ENCODE data around the gene ABCD3.
A peak's percentile ranks its signal among the peaks of the same experiment; 100 is the strongest.
"Not testable (repeated sequence)": the region's sequence is repeated elsewhere in the genome, so short reads cannot be mapped to it uniquely, and the experiment has no call there.

The ABCD3 gene

GRCh38 chr1:94416901-94417727, 1.1 kb upstream of the ABCD3 start:
- peak; percentile 37 for DNase-seq

GRCh38 chr1:94417728-94417977, 536 bp upstream of the ABCD3 start:
- no peak for DNase-seq

GRCh38 chr1:94418664-94419655, 771 bp downstream of the ABCD3 start:
- peak; percentile 41 for DNase-seq

- DNase-seq: no peak
Measured at GRCh38 chr1:94422115-94422820, 4.1 kb downstream of the ABCD3 start.

- no peak for DNase-seq
Measured at GRCh38 chr1:94425821-94426484, 7.8 kb downstream of the ABCD3 start.

- not testable (repeated sequence) for DNase-seq
Measured at GRCh38 chr1:94426485-94426870, 8.3 kb downstream of the ABCD3 start.

- DNase-seq: no peak
Measured at GRCh38 chr1:94428441-94428840, 10.3 kb downstream of the ABCD3 start.

GRCh38 chr1:94428927-94429528, 10.8 kb downstream of the ABCD3 start:
- not testable (repeated sequence) for DNase-seq

- not testable (repeated sequence) for DNase-seq
Measured at GRCh38 chr1:94430066-94430465, 11.9 kb downstream of the ABCD3 start.

- no peak for DNase-seq
Measured at GRCh38 chr1:94433866-94434265, 15.7 kb downstream of the ABCD3 start.

- no peak for DNase-seq
Measured at GRCh38 chr1:94434365-94435045, 16.3 kb downstream of the ABCD3 start.

GRCh38 chr1:94438692-94439276, 20.6 kb downstream of the ABCD3 start:
- DNase-seq: no peak

GRCh38 chr1:94440088-94440487, 21.9 kb downstream of the ABCD3 start:
- no peak for DNase-seq

GRCh38 chr1:94443067-94443466, 24.9 kb downstream of the ABCD3 start:
- not testable (repeated sequence) for DNase-seq

- DNase-seq: not testable (repeated sequence)
Measured at GRCh38 chr1:94444819-94445218, 26.6 kb downstream of the ABCD3 start.

- DNase-seq: not testable (repeated sequence)
Measured at GRCh38 chr1:94445733-94446132, 27.5 kb downstream of the ABCD3 start.

- not testable (repeated sequence) for DNase-seq
Measured at GRCh38 chr1:94446177-94446576, 28.0 kb downstream of the ABCD3 start.

- DNase-seq: not testable (repeated sequence)
Measured at GRCh38 chr1:94448741-94449140, 30.6 kb downstream of the ABCD3 start.

- no peak for DNase-seq
Measured at GRCh38 chr1:94456736-94457135, 38.5 kb downstream of the ABCD3 start.

- DNase-seq: no peak
Measured at GRCh38 chr1:94462606-94463005, 44.4 kb downstream of the ABCD3 start.
